Panc1 (cell line): ENCODE measurements around the gene GOLGA1. TPM values are rescaled to one million over a fixed set of nuclear protein-coding genes. Genes with fewer than 3 reads are reported as not detected.
"Not testable (repeated sequence)": the region's sequence is repeated elsewhere in the genome, so short reads cannot be mapped to it uniquely, and the experiment has no call there.

Source experiments
- ATAC-seq: fragments of 200-7000 bp; cut with Tn5 transposase; 2 replicates; pipeline ENCODE4 v1.9.1; 2020; ENCODE audit warnings: mild to moderate bottlenecking, moderate library complexity
- BruUV-seq: library from RNA; stranded (reverse); fragments of 400-500 nt; replicated peaks from 2 replicates; lab custom pipeline; 2021; lab: Mats Ljungman, UMichigan
- CTCF ChIA-PET: fragments of 300-600 bp; sonication (Branson Sonifier 250); formaldehyde crosslinking; loops from one replicate; lab custom pipeline; 2022; ENCODE audit warnings: antibody characterized with exemption; lab: Charles Lee
- POLR2A ChIA-PET: fragments of 300-600 bp; sonication (Branson Sonifier 250); formaldehyde crosslinking; loops from one replicate; lab custom pipeline; 2022; ENCODE audit warnings: antibody characterized with exemption; lab: Charles Lee
- DNase-seq: peaks from one replicate; pipeline ENCODE4 v3.0.0-alpha.2; 2010; ENCODE audit warnings: low read depth, low spot score
- H3K27ac ChIP-seq: 2 replicates; pipeline ENCODE4 v1.5.1; 2011; ENCODE audit warnings: mild to moderate bottlenecking, low read length, inconsistent platforms
- H3K27me3 ChIP-seq: fragments of 200-500 bp; sonication (Bioruptor generic); 2 replicates; pipeline ENCODE4 v1.6.0; 2014; ENCODE audit warnings: low read length, inconsistent platforms; ENCODE audit not compliant: control insufficient read depth, insufficient read depth
- H3K36me3 ChIP-seq: fragments of 200-500 bp; sonication (Bioruptor generic); 2 replicates; pipeline ENCODE4 v1.5.1; 2014; ENCODE audit warnings: inconsistent platforms, mild to moderate bottlenecking, low read length, moderate library complexity; ENCODE audit not compliant: control insufficient read depth, insufficient read depth
- H3K4me1 ChIP-seq: 2 replicates; pipeline ENCODE4 v1.5.1; 2011; ENCODE audit warnings: inconsistent platforms, mild to moderate bottlenecking, low read length, moderate library complexity; ENCODE audit not compliant: control insufficient read depth, insufficient read depth
- H3K4me3 ChIP-seq, 2 experiments: 2 replicates each; pipeline ENCODE4 v1.5.1; 2011 to 2012; ENCODE audit warnings: low read depth in 2 of 2, low read length in 2 of 2, mild to moderate bottlenecking in 2 of 2, inconsistent platforms in 1 of 2, moderate library complexity in 1 of 2
- H3K9me3 ChIP-seq: fragments of 200-500 bp; sonication (Bioruptor generic); 2 replicates; pipeline ENCODE4 v1.5.1; 2014; ENCODE audit warnings: low read depth, mild to moderate bottlenecking, inconsistent platforms, low read length, moderate library complexity; ENCODE audit not compliant: control insufficient read depth, insufficient read depth
- POLR2AphosphoS5 ChIP-seq: IDR thresholded peaks from 2 replicates; pipeline ENCODE4 v1.6.1; 2012; ENCODE audit warnings: mild to moderate bottlenecking, low read depth, low read length, moderate library complexity
- REST ChIP-seq, 2 experiments: IDR thresholded peaks; 2 replicates each; pipeline ENCODE4 v1.6.1; 2011 to 2012; ENCODE audit warnings: low read depth in 2 of 2, control low read depth in 1 of 2, low read length in 1 of 2, mild to moderate bottlenecking in 1 of 2, moderate library complexity in 1 of 2; ENCODE audit not compliant: insufficient read depth in 1 of 2
- SIN3A ChIP-seq: IDR thresholded peaks from 2 replicates; pipeline ENCODE4 v1.6.1; 2012; ENCODE audit warnings: low read depth, mild to moderate bottlenecking, low read length, moderate library complexity, borderline replicate concordance; ENCODE audit not compliant: insufficient read depth
- TCF7L2 ChIP-seq: IDR thresholded peaks from 2 replicates; pipeline ENCODE4 v1.6.1; 2011; ENCODE audit warnings: mild to moderate bottlenecking, low read depth, low read length, inconsistent platforms
- in situ Hi-C: cut with HindIII; loops from 2 replicates; pipeline ENCODE4 v1.10.0; 2016; ENCODE audit warnings: low sequenced_read_pairs, low pct_unique_long_range_greater_than_20kb
- intact Hi-C: fragments of 100-400 bp; cut with micrococcal nuclease; formaldehyde crosslinking; loops from one replicate; pipeline ENCODE4 v1.10.0; 2022; ENCODE audit not compliant: unreplicated experiment
- total RNA-seq: library from RNA; stranded (reverse); gene quantifications from one replicate; pipeline ENCODE4 v1.2.1, GENCODE V29; 2021; ENCODE audit not compliant: unreplicated experiment
- TF ChIP-seq, protein P1 (sequence below): fragments of 450-650 bp; IDR thresholded peaks from 2 replicates; pipeline ENCODE4 v1.5.1; 2017; ENCODE audit warnings: mild to moderate bottlenecking

GOLGA1 gene
- total RNA-seq, 1 experiment from 2014 or later: 15.5 TPM

DNA sequence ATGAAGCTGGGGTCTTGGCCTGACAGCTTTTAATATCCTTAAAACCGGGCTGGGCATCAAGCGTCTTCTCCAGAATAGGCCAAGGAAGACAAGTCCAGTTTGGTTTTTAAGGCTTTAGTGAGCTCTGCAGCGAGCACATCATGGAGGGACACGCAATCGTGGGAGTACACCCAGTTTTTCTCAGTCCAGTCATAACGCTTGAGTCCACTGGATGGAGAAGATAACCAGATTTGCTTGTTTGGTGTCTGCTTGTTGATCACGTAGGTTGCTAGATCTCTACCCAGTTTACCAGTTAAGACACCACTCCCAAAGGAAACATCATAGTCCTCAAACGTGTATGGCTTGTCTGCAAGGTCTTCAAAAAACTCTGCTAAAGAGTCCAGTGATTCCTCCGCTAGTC lies 27.4 kb upstream of the GOLGA1 start:
- no peak for DNase-seq
- ChIA-PET POLR2A (no interaction called here), CTCF (no interaction called here)
- no peaks in the 10 kb centered on the region for H3K27me3 ChIP-seq
- H3K4me1 ChIP-seq: no peaks in the 10 kb centered on the region
- H3K9me3 ChIP-seq: no peaks in the 10 kb centered on the region
- no peak overlapping the region for H3K27ac ChIP-seq
- ATAC-seq: no peak
- TF ChIP-seq, protein P1, sequence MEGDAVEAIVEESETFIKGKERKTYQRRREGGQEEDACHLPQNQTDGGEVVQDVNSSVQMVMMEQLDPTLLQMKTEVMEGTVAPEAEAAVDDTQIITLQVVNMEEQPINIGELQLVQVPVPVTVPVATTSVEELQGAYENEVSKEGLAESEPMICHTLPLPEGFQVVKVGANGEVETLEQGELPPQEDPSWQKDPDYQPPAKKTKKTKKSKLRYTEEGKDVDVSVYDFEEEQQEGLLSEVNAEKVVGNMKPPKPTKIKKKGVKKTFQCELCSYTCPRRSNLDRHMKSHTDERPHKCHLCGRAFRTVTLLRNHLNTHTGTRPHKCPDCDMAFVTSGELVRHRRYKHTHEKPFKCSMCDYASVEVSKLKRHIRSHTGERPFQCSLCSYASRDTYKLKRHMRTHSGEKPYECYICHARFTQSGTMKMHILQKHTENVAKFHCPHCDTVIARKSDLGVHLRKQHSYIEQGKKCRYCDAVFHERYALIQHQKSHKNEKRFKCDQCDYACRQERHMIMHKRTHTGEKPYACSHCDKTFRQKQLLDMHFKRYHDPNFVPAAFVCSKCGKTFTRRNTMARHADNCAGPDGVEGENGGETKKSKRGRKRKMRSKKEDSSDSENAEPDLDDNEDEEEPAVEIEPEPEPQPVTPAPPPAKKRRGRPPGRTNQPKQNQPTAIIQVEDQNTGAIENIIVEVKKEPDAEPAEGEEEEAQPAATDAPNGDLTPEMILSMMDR: no peak
- TF ChIP-seq TCF7L2 (no peak), POLR2AphosphoS5 (no peak), REST (IDR thresholded peaks at IDR 0.05; ENCODE audit: insufficient read depth in 1 of 2, low read depth in 2 of 2, low read length in 1 of 2) (no peak), SIN3A (no peak)
- in situ Hi-C loops (no loop called here), intact Hi-C loops (no loop called here)
- no peaks in the 10 kb centered on the region for H3K36me3 ChIP-seq
- no peak overlapping the region for H3K4me3 ChIP-seq
- BruUV-seq: no TSS peak

GRCh38 chr9:124965775-124966568 lies 25.1 kb upstream of the GOLGA1 start:
- H3K36me3 ChIP-seq, H3K27ac ChIP-seq, in situ Hi-C loops, intact Hi-C loops, DNase-seq, H3K9me3 ChIP-seq, BruUV-seq, H3K4me3 ChIP-seq, ATAC-seq, H3K4me1 ChIP-seq, H3K27me3 ChIP-seq: not testable (repeated sequence)
- ChIA-PET CTCF (interaction anchor here (0.6 kb wide), 1 partner anchor 295 kb away, joined by 3 read pairs; the partner anchor contains the start of gene GAPVD1), POLR2A (interaction anchor here (0.6 kb wide), 1 partner anchor 396 kb away, joined by 4 read pairs; no protein-coding TSS in a partner anchor)

- intact Hi-C loops (no loop called here), in situ Hi-C loops (no loop called here)
- no peaks in the 10 kb centered on the region for H3K9me3 ChIP-seq
- no TSS peak for BruUV-seq
- H3K4me1 ChIP-seq: no peaks in the 10 kb centered on the region
- no peaks in the 10 kb centered on the region for H3K36me3 ChIP-seq
- DNase-seq: no peak
- no peak overlapping the region for H3K27ac ChIP-seq
- no peaks in the 10 kb centered on the region for H3K27me3 ChIP-seq
- CTCF ChIA-PET: interaction anchor here (0.7 kb wide), 1 partner anchor 12 kb away, joined by 4 read pairs; no protein-coding TSS in a partner anchor
- POLR2A ChIA-PET: no interaction called here
- TF ChIP-seq SIN3A (no peak), TCF7L2 (no peak), REST (IDR thresholded peaks at IDR 0.05; ENCODE audit: insufficient read depth in 1 of 2, low read depth in 2 of 2, low read length in 1 of 2) (no peak), POLR2AphosphoS5 (no peak)
- TF ChIP-seq, protein P1: no peak
- no peak overlapping the region for H3K4me3 ChIP-seq
- no peak for ATAC-seq
Observed at GRCh38 chr9:124964604-124965003, 23.7 kb upstream of the GOLGA1 start.
